ENCODE measurements around the gene CASP14.
A peak's percentile ranks its signal among the peaks of the same experiment; 100 is the strongest.
"Not testable (repeated sequence)": the region's sequence is repeated elsewhere in the genome, so short reads cannot be mapped to it uniquely, and the experiment has no call there.

The CASP14 gene

GRCh38 chr19:15072930-15073647 is 23.8 kb downstream of the CASP14 start:
- DNase-seq, result no peak

GRCh38 chr19:15074371-15074770 is 25.1 kb downstream of the CASP14 start:
- DNase-seq, result no peak

GRCh38 chr19:15075806-15076205 is 26.5 kb downstream of the CASP14 start:
- no peak for DNase-seq

GRCh38 chr19:15080002-15080401 is 30.7 kb downstream of the CASP14 start:
- not testable (repeated sequence) for DNase-seq

GRCh38 chr19:15081911-15082310 is 32.6 kb downstream of the CASP14 start, which contains the start of gene OR1I1:
Gene OR1I1, plus strand, starts transcription at chr19:15082211. Its CDS starts 4,855 bp downstream, at chr19:15087066.
- no peak for DNase-seq

- DNase-seq, result no peak
Observed at GRCh38 chr19:15087182-15087581, 37.9 kb downstream of the CASP14 start.

- peak; percentile 20 for DNase-seq
Observed at GRCh38 chr19:15091918-15092753, 42.9 kb downstream of the CASP14 start.

GRCh38 chr19:15093001-15093400 is 43.7 kb downstream of the CASP14 start:
- DNase-seq, result no peak

GRCh38 chr19:15096223-15096622 is 46.9 kb downstream of the CASP14 start:
- no peak for DNase-seq

GRCh38 chr19:15097980-15098379 is 48.7 kb downstream of the CASP14 start:
- not testable (repeated sequence) for DNase-seq

GRCh38 chr19:15098460-15098859 is 49.2 kb downstream of the CASP14 start:
- DNase-seq, result no peak

- DNase-seq, result no peak
Observed at GRCh38 chr19:15099017-15099582, 49.8 kb downstream of the CASP14 start.

GRCh38 chr19:15101479-15102082 is 52.3 kb downstream of the CASP14 start:
- peak; percentile 29 for DNase-seq

- DNase-seq, result no peak
Observed at GRCh38 chr19:15104003-15104402, 54.7 kb downstream of the CASP14 start.

- DNase-seq, result no peak
Observed at GRCh38 chr19:15104411-15104810, 55.1 kb downstream of the CASP14 start.

- DNase-seq, result no peak
Observed at GRCh38 chr19:15105044-15105443, 55.8 kb downstream of the CASP14 start.

GRCh38 chr19:15107061-15108010 is 58.1 kb downstream of the CASP14 start, which contains the start of gene SYDE1:
Gene SYDE1, plus strand, starts transcription at chr19:15107401. Its CDS starts 33 bp downstream, at chr19:15107434.
- no peak for DNase-seq

Measured in stimulated activated naive CD4-positive, alpha-beta T cell treated with Interleukin-2 at 50 U/mL for 16 hours (primary cell).